Adrenal gland (tissue), 12 donors: Measurements from ENCODE around the gene NPTXR. TPM values are rescaled to one million over a fixed set of nuclear protein-coding genes. Genes with fewer than 3 reads are reported as not detected.

Experiments used
- DNase-seq, 7 donors: peaks; one replicate each; pipeline ENCODE4 v3.0.0-alpha.2; 2019 to 2020
- H3K27ac ChIP-seq, 5 donors: fragments of 200-600 bp; sonication (generic) in 4 of 5; 1 replicate in 3 of 5; 2 replicates in 2 of 5; pipeline versions ENCODE4 v1.5.1 to v1.8.0; 2016 to 2020; ENCODE audit warnings: mild to moderate bottlenecking in 1 of 5
- H3K27me3 ChIP-seq: fragments of 200-600 bp; 2 replicates; pipeline ENCODE4 v1.8.0; 2021
- H3K36me3 ChIP-seq, 2 donors: fragments of 200-600 bp; replicated peaks in 1 of 2; 1 replicate in 1 of 2; 2 replicates in 1 of 2; pipeline versions ENCODE4 v1.5.1 to v1.8.0; 2018 to 2022
- H3K4me1 ChIP-seq, 2 donors: fragments of 200-600 bp; replicated peaks in 1 of 2; 1 replicate in 1 of 2; 2 replicates in 1 of 2; pipeline versions ENCODE4 v1.5.1 to v1.8.0; 2018 to 2021
- H3K4me3 ChIP-seq, 4 donors: fragments of 200-600 bp; sonication (generic) in 3 of 4; one replicate each; pipeline ENCODE4 v1.5.1; 2016 to 2018
- H3K9me3 ChIP-seq, 3 donors: fragments of 200-600 bp; sonication (generic) in 1 of 3; replicated peaks in 1 of 3; 1 replicate in 2 of 3; 2 replicates in 1 of 3; pipeline versions ENCODE4 v1.5.1 to v1.8.0; 2016 to 2021
- POLR2A ChIP-seq, 2 donors: fragments of 450-650 bp; IDR thresholded peaks; one replicate each; pipeline ENCODE4 v1.6.1; 2017; ENCODE audit warnings: antibody characterized with exemption in 2 of 2, mild to moderate bottlenecking in 2 of 2, moderate library complexity in 1 of 2
- WGBS, 4 donors: extraction: QIAGEN DNeasy Blood & Tissue Kit in 2 of 4; methylation state at CpG; one replicate each; pipeline versions ENCODE4 v1.1.5 to v1.1.7; 2013 to 2017; 5-methylcytosine and 5-hydroxymethylcytosine counted together
- intact Hi-C, 2 donors: fragments of 100-400 bp; cut with DNase I; formaldehyde crosslinking; loops; one replicate each; pipeline versions ENCODE4 v1.14.1 to v1.15.0; 2022 to 2023
- polyA plus RNA-seq, 3 donors: library from polyadenylated mRNA; stranded (reverse); fragments of 200-250 nt in 2 of 3; fragments of 350-450 nt in 1 of 3; fragmentation: Illumina TruSeq in 1 of 3; extraction: RNeasy Lipid Tissue Mini Kit (QIAGEN cat#74804) in 1 of 3; gene quantifications; one replicate each; pipeline ENCODE4 v1.2.3, GENCODE V29; 2013 to 2014
- total RNA-seq, 9 donors: library from RNA; depleted of rRNA in 4 of 9; stranded (reverse); fragments of >200 nt in 4 of 9; fragments of 120-200 nt in 1 of 9; fragmentation: NEBNext Ultra II Directional in 1 of 9; extraction: Animal tissue kit (Norgen Biotek cat#: 25700) in 1 of 9; gene quantifications; one replicate each; pipeline versions ENCODE4 v1.1.0 to v1.2.4, GENCODE V29; 2013 to 2023
- TF ChIP-seq, protein P1 (sequence below), 6 experiments: fragments of 450-650 bp in 4 of 6; fragments of 200-600 bp in 2 of 6; sonication (generic) in 1 of 6; IDR thresholded peaks; 1 replicate in 5 of 6; 2 replicates in 1 of 6; pipeline versions ENCODE4 v1.5.1 to v1.8.0; 2016 to 2021; ENCODE audit warnings: antibody characterized with exemption in 6 of 6, mild to moderate bottlenecking in 2 of 6, moderate library complexity in 1 of 6
- donor health status: healthy with polysubstance abuse.
- donor health status: Bipolar disorder and iron deficiency.
- donor health status: DM: yes; HTN: yes; CAD: no.
- donor health status: DM: no; HTN: no; CAD: no.
- donor health status: DM: no; HTN: no; CAD: no.
- donor health status: DM: yes; HTN: yes; CAD: no.

The NPTXR gene
- total and polyA plus RNA-seq, 12 donors: 1.2 to 26.9 (median 10.5) TPM

DNA sequence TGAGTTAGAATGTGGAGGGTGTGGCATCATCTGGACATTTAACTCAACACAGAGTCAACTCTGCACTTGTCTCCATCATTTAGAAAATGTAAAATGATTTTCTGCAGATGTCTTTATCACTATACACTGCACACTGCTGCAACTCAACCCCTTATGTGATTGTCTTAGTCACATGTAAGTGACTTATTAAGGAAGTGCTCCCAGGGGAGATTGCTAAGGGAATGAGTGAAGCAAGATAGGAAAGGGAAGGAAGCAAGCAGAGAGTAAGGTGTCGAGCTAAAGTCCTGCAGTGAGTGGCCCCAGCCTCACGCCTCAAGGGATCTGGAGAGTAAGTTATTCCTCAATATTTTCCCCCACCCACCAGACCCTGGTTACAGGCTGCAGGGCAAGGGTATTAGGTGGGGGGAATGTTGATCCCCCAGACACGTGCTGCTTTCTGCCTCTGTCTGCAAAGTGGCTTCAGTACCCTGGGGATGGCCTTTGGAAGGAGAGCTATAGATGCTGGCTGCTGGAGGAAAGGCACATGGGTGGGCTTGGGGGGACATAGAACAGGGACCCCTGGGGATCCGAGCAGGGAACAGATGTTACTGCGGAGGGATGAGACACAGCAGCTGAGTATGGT lies 35.4 kb upstream of the NPTXR start:
- H3K27me3 ChIP-seq: no peaks in the 10 kb centered on the region
- intact Hi-C loops: loop anchor here in 1 of 2 donors (10.0 kb wide), 1 partner anchor 46 kb away; no protein-coding TSS in a partner anchor
- DNase-seq: no peak
- H3K27ac ChIP-seq: no peak overlapping the region
- H3K4me3 ChIP-seq: no peak overlapping the region
- no peaks in the 10 kb centered on the region for H3K9me3 ChIP-seq
- peaks cover 20 to 26% of the 10 kb centered on the region in 2 donors for H3K4me1 ChIP-seq
- no peak for TF ChIP-seq POLR2A (IDR thresholded peaks at IDR 0.05)
- TF ChIP-seq, protein P1, sequence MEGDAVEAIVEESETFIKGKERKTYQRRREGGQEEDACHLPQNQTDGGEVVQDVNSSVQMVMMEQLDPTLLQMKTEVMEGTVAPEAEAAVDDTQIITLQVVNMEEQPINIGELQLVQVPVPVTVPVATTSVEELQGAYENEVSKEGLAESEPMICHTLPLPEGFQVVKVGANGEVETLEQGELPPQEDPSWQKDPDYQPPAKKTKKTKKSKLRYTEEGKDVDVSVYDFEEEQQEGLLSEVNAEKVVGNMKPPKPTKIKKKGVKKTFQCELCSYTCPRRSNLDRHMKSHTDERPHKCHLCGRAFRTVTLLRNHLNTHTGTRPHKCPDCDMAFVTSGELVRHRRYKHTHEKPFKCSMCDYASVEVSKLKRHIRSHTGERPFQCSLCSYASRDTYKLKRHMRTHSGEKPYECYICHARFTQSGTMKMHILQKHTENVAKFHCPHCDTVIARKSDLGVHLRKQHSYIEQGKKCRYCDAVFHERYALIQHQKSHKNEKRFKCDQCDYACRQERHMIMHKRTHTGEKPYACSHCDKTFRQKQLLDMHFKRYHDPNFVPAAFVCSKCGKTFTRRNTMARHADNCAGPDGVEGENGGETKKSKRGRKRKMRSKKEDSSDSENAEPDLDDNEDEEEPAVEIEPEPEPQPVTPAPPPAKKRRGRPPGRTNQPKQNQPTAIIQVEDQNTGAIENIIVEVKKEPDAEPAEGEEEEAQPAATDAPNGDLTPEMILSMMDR (IDR thresholded peaks at IDR 0.05): no peak
- no peaks in the 10 kb centered on the region for H3K36me3 ChIP-seq
- 80 to 87% (median 83%) methylated on average over 5 of the region's 5 CpGs for WGBS, 4 donors

DNA sequence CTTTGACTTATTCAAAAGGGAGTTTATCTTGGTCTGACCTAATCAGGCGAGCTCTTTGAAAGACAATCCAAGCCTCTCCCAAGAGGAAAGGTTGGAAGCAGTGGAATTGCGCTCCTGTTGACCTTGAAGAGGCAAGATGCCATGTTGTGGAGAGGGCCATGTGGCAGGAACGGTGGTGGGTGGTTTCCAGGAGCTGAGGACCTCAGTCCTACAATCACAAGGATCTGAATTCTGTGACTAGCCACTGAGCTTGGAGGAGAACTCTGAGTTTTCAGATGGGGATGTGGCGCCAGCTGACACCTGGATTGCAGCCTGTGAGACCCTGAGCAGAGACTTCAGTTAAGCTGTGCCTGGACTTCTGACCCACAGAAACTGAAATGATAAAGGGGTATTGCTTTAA lies 34.2 kb upstream of the NPTXR start:
- no peaks in the 10 kb centered on the region for H3K36me3 ChIP-seq
- TF ChIP-seq POLR2A (IDR thresholded peaks at IDR 0.05): no peak
- TF ChIP-seq, protein P1 (IDR thresholded peaks at IDR 0.05): no peak
- peaks cover 20 to 31% of the 10 kb centered on the region in 2 donors for H3K4me1 ChIP-seq
- no peaks in the 10 kb centered on the region for H3K27me3 ChIP-seq
- intact Hi-C loops: loop anchor here in 1 of 2 donors (10.0 kb wide), 1 partner anchor 47 kb away; no protein-coding TSS in a partner anchor
- no peak overlapping the region for H3K27ac ChIP-seq
- H3K9me3 ChIP-seq: no peaks in the 10 kb centered on the region
- no peak for DNase-seq
- H3K4me3 ChIP-seq: no peak overlapping the region
- 97 to 100% (median 98%) methylated on average over 4 of the region's 4 CpGs for WGBS, 4 donors

DNA sequence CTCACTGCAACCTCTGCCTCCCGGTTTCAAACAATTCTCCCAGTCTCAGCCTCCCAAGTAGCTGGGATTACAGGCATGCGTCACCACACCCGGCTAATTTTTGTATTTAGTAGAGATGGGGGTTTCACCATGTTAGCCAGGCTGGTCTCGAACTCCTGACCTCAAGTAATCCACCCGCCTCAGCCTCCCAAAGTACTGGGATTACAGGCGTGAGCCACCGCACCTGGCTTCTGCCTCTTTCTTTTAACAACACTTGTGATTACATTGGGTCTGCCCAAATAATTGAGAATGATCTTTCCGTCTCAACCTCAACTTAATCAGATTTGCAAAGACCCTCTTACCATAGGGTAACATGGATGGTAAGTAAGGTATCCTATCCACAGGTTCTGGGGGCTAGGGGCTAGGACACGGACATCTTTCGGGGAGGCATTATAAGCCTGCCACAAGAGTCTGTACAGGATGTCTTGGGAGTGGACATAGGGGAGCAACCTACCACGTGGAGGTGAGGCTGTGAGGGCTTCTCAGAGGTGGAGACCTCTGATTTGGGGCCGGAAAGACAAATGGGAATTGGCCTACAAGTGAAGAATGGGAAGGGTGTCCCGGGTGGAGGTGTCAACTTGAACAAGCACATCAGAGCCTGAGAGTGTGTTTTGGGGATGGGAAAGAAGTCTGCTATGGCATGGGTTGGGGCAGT lies 30.8 kb upstream of the NPTXR start:
- peak in 1 of 7 donors; percentile 46 for DNase-seq
- Histone ChIP-seq H3K27ac (no peak overlapping the region), H3K36me3 (peaks cover 0 to 4% of the 10 kb centered on the region in 2 donors), H3K4me3 (no peak overlapping the region), H3K9me3 (no peaks in the 10 kb centered on the region), H3K4me1 (peaks cover 10 to 22% of the 10 kb centered on the region in 2 donors), H3K27me3 (no peaks in the 10 kb centered on the region)
- no peak for TF ChIP-seq POLR2A (IDR thresholded peaks at IDR 0.05)
- TF ChIP-seq, protein P1 (IDR thresholded peaks at IDR 0.05): no peak
- intact Hi-C loops: loop anchor here (5.0 to 10.0 kb wide), 2 partner anchors 48 to 50 kb away; no protein-coding TSS in a partner anchor
- WGBS, 4 donors: 90 to 95% (median 93%) methylated on average over 13 of the region's 13 CpGs
